ENCODE data around the gene GAD2.
"Not testable (repeated sequence)": the region's sequence is repeated elsewhere in the genome, so short reads cannot be mapped to it uniquely, and the experiment has no call there.

GAD2 gene

DNA sequence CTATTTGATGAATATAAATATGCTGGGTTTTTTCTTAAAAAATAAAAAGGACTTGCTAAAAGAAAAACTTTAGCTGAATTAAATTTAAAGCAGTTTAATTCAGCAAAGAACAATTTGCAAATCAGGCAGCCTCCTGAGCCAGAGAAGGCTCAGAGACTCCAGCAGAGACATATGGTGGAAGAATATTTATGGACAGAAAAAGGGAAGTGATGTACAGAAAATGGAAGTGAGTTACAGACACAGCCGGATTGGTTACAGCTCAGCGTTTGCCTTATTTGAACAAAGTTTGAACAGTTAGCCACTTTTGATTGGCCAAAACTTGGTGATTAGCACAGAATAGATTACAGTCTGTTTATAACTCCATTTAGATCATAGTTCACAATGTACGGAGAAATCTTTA lies 110.3 kb downstream of the GAD2 start:
- DNase-seq, result no peak

DNA sequence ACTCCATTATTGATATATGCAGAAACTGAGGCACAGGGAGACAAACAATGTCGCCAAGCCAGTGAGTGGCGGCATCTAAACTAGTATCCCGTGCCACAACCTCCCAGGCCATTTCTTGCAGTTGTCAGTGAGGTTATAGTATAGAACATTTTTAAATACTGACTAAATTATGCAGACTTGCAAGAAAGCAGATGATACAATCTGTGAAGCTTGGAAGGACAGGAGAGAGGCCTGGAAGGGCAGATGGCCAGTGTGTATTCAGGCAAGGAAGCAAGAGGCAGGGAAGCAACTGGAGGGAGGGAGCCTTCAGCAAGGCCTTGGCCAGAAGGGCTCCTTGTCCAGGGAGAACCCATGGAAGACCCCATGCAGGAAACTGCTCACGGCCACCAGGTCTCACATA lies 111.2 kb downstream of the GAD2 start:
- DNase-seq, result no peak

DNA sequence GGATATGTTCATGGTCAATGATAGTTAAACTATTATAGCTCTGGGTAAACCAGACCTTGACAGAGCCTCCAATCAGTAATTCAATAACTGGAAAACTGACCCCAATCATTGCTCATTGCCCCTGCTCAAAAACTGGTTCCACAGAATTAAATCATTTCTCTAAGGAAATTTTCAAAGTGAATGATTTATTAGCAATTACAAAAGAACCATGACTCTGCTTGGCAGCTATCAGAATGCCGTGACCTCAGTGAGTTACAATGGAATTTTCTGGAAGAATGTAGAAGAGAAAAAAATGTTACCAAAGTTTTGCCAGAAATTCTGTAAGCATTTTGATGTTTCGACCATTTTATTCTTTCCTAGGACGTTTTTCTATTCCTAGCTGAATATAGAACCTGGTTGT lies 114.8 kb downstream of the GAD2 start:
- no peak for DNase-seq

DNA sequence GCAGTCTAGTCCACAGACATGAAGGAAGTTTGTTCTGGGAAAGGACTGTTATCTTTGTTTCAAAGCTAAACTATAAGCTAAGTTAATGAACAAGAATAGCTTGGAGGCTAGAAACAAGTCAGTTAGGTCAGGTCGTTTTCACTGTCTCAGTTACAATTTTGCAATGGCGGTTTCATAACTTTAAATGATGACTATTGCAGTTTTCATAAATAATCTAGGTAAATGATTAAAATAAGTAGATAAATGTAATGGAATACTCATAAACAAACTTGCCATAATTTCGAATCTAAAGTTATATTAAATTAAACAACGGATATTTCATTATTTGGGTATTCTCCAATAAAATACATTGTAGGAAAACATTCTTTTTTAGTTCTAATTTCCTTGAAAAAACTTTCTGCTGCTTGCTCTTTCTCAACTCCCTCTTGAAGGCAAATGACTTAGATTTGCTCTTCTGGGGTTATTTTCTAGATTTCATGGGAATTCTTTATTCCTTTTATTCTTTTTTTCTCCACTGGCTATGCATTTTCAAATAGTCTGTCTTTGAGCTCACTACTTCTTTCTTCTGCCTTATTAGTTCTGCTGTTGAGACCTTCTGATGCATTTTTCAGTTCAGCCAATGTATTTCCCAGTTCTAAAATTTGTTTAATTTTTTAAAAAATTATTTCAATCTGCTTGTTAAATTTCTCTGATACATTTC lies 117.8 kb downstream of the GAD2 start:
- DNase-seq, result peak; percentile 15

DNA sequence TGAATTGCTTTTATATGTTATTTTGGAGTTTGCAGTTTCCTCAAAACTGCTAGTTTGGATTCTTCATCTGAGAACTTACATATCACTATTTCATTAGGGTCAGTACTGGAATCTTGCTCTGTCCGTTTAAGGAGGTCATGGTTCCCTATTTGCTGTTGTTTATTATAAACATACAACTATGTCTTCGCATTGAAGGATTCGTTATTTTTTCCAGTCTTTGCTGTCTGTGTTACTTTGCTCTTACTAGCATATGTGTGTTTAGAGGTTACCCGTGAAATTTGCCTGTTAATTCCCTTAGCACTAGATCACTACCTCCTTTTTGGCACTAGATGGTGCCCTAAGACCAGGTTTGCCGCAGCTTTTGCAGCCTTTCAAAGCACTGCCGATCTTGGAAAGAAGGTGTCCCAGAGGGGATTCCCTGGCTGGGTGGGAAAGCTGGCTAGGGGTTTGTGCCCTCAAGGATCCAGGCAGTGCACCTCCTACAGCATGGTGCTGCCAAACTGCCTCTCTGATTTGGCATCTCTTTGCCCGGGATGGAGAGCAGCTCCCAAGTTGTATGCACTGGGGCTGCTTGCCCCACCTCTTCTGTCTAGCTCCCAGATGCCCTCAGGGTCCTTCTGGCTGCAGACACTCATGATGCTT lies 118.5 kb downstream of the GAD2 start:
- DNase-seq, result peak; percentile 79

DNA sequence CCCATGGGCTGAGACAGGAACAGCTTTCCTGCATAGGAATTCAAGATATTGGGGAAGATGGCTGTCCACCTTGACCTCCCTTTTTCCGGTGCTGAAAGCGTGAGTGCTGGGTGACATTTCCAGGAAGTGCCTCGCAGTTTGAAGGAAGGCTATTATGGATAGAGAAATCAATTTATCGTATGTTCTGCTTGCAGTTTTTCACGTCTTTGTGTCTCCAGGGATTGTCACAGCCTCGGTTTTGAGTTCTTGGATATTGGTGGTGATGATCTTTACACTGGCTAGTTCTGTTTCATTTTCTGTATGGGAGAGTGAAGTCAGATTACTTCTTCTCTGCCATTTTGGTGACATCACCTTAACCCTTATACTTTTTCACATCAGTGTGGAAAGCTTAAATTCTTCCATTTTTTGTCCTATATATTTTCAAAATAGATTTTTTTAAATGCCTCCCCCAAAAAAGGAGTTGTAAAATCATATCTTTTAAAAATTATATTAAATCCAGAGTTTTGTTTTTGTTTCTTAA lies 119.1 kb downstream of the GAD2 start:
- peak; percentile 7 for DNase-seq

DNA sequence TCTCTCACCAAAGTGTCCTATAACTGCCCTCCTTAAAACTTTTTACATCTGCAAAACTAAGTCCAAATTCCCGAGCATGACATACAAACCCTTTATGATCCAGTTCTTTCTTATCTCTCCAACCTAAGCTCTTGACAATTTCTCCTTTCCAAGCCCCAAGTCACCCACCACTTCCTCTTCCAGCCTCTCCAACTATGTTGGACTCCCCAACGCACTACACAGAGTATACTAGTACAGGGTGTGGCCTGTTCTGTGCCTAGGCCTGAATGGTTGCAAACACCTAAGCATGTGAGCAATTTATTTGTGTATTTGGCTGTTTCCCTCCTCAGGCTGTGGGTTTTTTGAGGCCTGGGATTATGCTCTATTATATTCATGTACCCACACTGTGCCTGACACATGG lies 120.4 kb downstream of the GAD2 start:
- no peak for DNase-seq

DNA sequence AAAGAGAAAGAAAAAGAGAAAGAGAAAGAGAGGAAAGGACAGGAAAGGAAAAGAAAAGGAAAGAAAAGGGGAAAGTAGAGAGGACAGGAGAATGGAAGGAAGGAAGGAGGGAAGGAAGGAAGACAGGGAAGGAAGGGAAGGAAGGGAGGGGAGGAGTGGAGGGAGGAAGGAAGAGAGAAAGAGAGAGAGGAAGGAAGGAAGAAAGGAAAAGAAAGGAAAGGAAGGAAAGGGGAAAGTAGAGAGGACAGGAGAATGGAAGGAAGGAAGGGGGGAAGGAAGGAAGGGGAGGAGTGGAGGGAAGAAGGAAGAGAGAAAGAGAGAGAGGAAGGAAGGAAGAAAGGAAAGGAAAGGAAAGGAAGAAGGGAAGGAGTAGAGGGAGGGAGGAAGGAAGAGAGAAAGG lies 125.1 kb downstream of the GAD2 start:
- no peak for DNase-seq

DNA sequence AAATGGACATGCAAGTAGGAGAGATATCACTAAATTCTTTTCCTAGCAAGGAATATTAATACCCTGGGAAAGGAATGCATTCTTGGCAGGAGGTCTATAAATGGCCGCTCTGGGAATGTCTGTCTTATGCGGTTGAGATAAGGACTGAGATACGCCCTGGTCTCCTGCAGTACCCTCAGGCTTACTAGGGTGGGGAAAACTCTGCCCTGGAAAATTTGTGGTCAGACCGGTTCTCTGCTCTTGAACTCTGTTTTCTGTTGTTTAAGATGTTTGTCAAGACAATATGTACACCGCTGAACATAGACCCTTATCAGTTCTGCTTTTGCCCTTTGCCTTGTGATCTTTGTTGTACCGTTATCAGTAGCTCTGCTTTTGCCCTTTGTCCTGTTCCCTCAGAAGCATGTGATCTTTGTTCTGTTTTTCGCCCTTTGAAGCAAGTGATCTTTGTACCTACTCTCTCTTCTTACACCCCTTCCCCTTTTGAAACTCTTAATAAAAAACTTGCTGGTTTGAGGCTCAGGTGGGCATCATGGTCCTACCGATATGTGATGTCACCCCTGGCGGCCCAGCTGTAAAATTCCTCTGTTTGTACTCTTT lies 132.3 kb downstream of the GAD2 start:
- DNase-seq, result not testable (repeated sequence)

All from CD4-positive, alpha-beta T cell treated with Interleukin-21 for 1 hour (primary cell).